ENCODE results near the gene FHIT.
A peak's percentile ranks its signal among the peaks of the same experiment; 100 is the strongest.

Gene FHIT

DNA sequence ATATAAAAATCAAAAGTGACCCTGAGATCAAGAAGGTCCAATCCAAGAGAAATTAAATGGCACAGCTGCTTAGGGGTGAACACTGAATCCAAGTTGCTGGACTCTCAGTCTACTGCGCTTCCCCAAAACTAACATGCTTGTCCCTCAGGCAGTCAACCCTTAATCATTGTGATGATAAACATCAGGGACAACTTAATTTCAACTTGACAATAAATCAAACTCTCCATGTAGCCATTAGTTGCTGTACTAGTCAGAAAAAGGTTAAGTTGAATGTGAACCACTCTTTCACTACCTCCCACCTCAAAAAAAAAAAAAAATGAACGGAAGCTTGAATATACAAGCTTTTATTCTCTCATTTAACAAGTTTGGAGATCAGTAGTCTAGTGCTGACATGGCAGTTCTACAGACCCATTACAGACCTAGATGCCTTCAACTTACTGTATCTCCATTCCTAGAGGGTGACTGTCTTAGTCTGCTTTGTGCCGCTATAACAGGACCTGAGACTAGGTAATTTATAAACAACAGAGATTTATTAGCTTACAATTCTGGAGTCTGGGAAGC lies 185.7 kb downstream of the FHIT start:
- Mint-ChIP-seq H3K4me3 (no peak overlapping the region), H3K9me3 (peaks cover 4% of the 10 kb centered on the region), H3K36me3 (ENCODE audit: low read depth) (no peaks in the 10 kb centered on the region), H3K27me3 (ENCODE audit: low read depth) (no peaks in the 10 kb centered on the region), H3K4me1 (no peaks in the 10 kb centered on the region), H3K27ac (no peak overlapping the region)
- TF ChIP-seq CTCF (IDR thresholded peaks at IDR 0.05; ENCODE audit: unreplicated experiment in 3 of 3) = no peak

- Mint-ChIP-seq H3K9me3 (peaks cover 4% of the 10 kb centered on the region), H3K4me1 (peaks cover 4% of the 10 kb centered on the region), H3K36me3 (ENCODE audit: low read depth) (no peaks in the 10 kb centered on the region), H3K27me3 (ENCODE audit: low read depth) (no peaks in the 10 kb centered on the region), H3K4me3 (no peak overlapping the region), H3K27ac (no peak overlapping the region)
- TF ChIP-seq CTCF (IDR thresholded peaks at IDR 0.05; ENCODE audit: unreplicated experiment in 3 of 3) = no peak
Measured at GRCh38 chr3:61061092-61061723, 190.0 kb downstream of the FHIT start.

- H3K9me3 Mint-ChIP-seq = peaks cover 4% of the 10 kb centered on the region
Measured at GRCh38 chr3:61060411-61060861, 190.8 kb downstream of the FHIT start.

GRCh38 chr3:61058836-61059235 lies 192.4 kb downstream of the FHIT start:
- Mint-ChIP-seq H3K4me3 (no peak overlapping the region), H3K36me3 (ENCODE audit: low read depth) (no peaks in the 10 kb centered on the region), H3K27ac (peak overlapping the region in 1 of 3 experiments; percentile 57), H3K4me1 (peaks cover 4% of the 10 kb centered on the region), H3K9me3 (peaks cover 4% of the 10 kb centered on the region), H3K27me3 (ENCODE audit: low read depth) (no peaks in the 10 kb centered on the region)
- no peak for TF ChIP-seq CTCF (IDR thresholded peaks at IDR 0.05; ENCODE audit: unreplicated experiment in 3 of 3)

More at GRCh38 chr3:61060411-61060861, 190.8 kb downstream of the FHIT start:
- no peaks in the 10 kb centered on the region for H3K36me3 Mint-ChIP-seq (ENCODE audit: low read depth)
- no peak overlapping the region for H3K4me3 Mint-ChIP-seq
- peaks cover 4% of the 10 kb centered on the region for H3K4me1 Mint-ChIP-seq
- TF ChIP-seq CTCF (IDR thresholded peaks at IDR 0.05; ENCODE audit: unreplicated experiment in 3 of 3) = no peak
- H3K27ac Mint-ChIP-seq = no peak overlapping the region
- no peaks in the 10 kb centered on the region for H3K27me3 Mint-ChIP-seq (ENCODE audit: low read depth)

GRCh38 chr3:61057464-61057863 lies 193.8 kb downstream of the FHIT start:
- Mint-ChIP-seq H3K4me1 (peaks cover 4% of the 10 kb centered on the region), H3K27me3 (ENCODE audit: low read depth) (no peaks in the 10 kb centered on the region), H3K27ac (peak overlapping the region in 2 of 3 experiments; percentile 22 to 78), H3K36me3 (ENCODE audit: low read depth) (no peaks in the 10 kb centered on the region), H3K4me3 (no peak overlapping the region), H3K9me3 (no peaks in the 10 kb centered on the region)
- no peak for TF ChIP-seq CTCF (IDR thresholded peaks at IDR 0.05; ENCODE audit: unreplicated experiment in 3 of 3)

DNA sequence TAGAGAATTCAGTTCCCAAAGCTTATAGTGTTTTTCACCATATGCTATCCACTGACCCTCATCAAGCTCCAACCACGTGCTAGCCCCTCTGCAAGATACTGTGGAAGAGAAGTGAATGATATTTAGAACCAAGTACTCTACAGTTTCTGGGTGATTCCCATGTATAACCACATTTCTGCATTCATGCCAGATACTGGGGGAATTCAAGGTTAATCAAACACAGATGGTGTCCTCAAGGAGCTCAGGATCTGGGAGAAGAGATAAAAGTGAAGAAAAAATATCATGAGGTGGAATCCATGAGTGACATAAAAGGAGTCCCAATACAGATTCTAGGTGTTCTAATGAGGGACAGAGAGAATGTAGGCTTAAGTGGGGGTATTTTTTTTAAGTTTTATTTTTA lies 195.8 kb downstream of the FHIT start:
- no peaks in the 10 kb centered on the region for H3K9me3 Mint-ChIP-seq
- no peaks in the 10 kb centered on the region for H3K36me3 Mint-ChIP-seq (ENCODE audit: low read depth)
- no peak for TF ChIP-seq CTCF (IDR thresholded peaks at IDR 0.05; ENCODE audit: unreplicated experiment in 3 of 3)
- peaks cover 4% of the 10 kb centered on the region for H3K4me1 Mint-ChIP-seq
- no peaks in the 10 kb centered on the region for H3K27me3 Mint-ChIP-seq (ENCODE audit: low read depth)
- H3K27ac Mint-ChIP-seq = no peak overlapping the region
- H3K4me3 Mint-ChIP-seq = no peak overlapping the region

Measured in nephron (organoid).